ENCODE measurements around the gene PACSIN1. TPM values are rescaled to one million over a fixed set of nuclear protein-coding genes. Genes with fewer than 3 reads are reported as not detected.

The PACSIN1 gene
- total and polyA plus RNA-seq, 8 donors: 0.09 to 0.51 (median 0.25) TPM; not detected in 1

GRCh38 chr6:34543421-34543820 is 77.5 kb downstream of the PACSIN1 start:
- Histone ChIP-seq H3K4me1 (peaks cover 7% of the 10 kb centered on the region in 2 donors), H3K36me3 (no peaks in the 10 kb centered on the region), H3K27me3 (no peaks in the 10 kb centered on the region), H3K9me3 (no peaks in the 10 kb centered on the region), H3K27ac (no peak overlapping the region), H3K4me3 (no peak overlapping the region)
- ATAC-seq: no peak
- TF ChIP-seq CTCF (IDR thresholded peaks at IDR 0.05): no peak
- intact Hi-C loops (cut with DNase I): no loop called here
- DNase-seq: no peak

GRCh38 chr6:34544052-34544604 is 78.3 kb downstream of the PACSIN1 start:
- ATAC-seq (no peak), DNase-seq (no peak)
- Histone ChIP-seq H3K4me3 (no peak overlapping the region), H3K9me3 (no peaks in the 10 kb centered on the region), H3K36me3 (no peaks in the 10 kb centered on the region), H3K4me1 (peaks cover 7% of the 10 kb centered on the region in 2 donors), H3K27me3 (no peaks in the 10 kb centered on the region), H3K27ac (no peak overlapping the region)
- no peak for TF ChIP-seq CTCF (IDR thresholded peaks at IDR 0.05)
- intact Hi-C loops (cut with DNase I): no loop called here

- intact Hi-C loops (cut with DNase I): no loop called here
- DNase-seq (no peak), ATAC-seq (no peak)
- TF ChIP-seq CTCF (IDR thresholded peaks at IDR 0.05): no peak
- Histone ChIP-seq H3K27me3 (no peaks in the 10 kb centered on the region), H3K4me1 (peaks cover 7% of the 10 kb centered on the region in 2 donors), H3K36me3 (no peaks in the 10 kb centered on the region), H3K27ac (no peak overlapping the region), H3K4me3 (no peak overlapping the region), H3K9me3 (no peaks in the 10 kb centered on the region)
Observed at GRCh38 chr6:34544776-34545471, 79.0 kb downstream of the PACSIN1 start.

DNA sequence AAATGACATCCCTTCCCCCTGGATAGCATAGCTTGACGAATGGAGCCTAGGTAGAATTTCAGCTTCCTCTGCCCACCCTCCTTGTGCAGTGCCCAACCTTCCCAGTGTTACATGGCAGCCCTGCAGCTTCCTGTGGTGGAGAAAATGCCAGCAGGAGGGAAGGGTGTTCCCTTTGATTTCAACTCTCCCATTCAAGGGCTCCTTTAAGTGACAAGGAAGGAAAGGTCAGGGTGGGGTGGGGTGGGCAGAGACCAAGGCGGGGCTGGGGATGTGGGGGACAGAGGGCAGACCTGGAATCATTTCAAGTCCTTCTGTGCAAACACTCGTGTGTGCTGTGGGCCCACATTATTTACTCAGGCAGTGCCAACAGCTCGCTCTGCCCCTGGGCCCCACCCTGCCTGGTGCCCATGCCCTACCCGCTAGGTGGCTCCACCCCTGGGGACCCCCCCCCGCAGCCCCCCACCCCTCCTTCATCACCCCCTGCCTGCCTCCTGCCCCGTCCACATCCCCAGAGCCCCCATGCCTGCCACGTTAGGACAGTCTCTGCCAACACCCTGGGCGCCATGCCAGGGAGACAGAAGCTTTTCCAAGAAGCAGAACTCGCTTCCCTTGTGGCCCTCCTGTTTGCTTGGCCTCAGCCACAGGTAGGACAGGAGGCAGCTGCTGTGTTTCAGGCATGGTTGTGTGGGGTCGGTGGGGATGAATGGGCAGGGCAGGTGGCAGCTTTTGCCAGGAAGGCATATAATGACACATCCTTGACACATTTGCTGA is 80.9 kb downstream of the PACSIN1 start:
- intact Hi-C loops (cut with DNase I): no loop called here
- Histone ChIP-seq H3K9me3 (no peaks in the 10 kb centered on the region), H3K36me3 (no peaks in the 10 kb centered on the region), H3K4me3 (no peak overlapping the region), H3K4me1 (peaks cover 7% of the 10 kb centered on the region in 2 donors), H3K27ac (no peak overlapping the region), H3K27me3 (no peaks in the 10 kb centered on the region)
- peak; percentile 83 for ATAC-seq
- peak in 2 of 4 donors; percentile 55 to 65 for DNase-seq
- no peak for TF ChIP-seq CTCF (IDR thresholded peaks at IDR 0.05)

Data from left lung (tissue), 10 donors.